ENCODE results near the gene ZCCHC9.

DNA sequence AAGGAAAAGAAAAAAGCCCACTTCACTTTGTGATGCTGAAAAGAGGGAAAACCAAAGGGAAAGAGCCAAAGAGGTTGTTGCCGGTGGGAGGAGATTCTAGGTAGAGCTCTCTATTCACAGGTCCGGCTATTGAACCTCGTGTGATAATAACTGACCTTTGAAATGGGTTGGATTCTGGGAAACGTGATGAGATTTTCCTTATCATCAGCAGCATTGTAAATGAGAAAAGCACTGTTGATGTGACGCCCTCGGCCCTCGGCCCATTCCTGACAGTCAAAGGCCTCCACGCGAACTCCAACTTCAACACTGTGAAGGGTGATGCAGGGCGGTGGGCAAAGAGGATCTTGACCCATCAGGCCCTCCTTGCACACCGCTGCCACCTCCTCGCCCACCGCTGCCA lies 43.3 kb downstream of the ZCCHC9 start:
- TF ChIP-seq, protein P1, sequence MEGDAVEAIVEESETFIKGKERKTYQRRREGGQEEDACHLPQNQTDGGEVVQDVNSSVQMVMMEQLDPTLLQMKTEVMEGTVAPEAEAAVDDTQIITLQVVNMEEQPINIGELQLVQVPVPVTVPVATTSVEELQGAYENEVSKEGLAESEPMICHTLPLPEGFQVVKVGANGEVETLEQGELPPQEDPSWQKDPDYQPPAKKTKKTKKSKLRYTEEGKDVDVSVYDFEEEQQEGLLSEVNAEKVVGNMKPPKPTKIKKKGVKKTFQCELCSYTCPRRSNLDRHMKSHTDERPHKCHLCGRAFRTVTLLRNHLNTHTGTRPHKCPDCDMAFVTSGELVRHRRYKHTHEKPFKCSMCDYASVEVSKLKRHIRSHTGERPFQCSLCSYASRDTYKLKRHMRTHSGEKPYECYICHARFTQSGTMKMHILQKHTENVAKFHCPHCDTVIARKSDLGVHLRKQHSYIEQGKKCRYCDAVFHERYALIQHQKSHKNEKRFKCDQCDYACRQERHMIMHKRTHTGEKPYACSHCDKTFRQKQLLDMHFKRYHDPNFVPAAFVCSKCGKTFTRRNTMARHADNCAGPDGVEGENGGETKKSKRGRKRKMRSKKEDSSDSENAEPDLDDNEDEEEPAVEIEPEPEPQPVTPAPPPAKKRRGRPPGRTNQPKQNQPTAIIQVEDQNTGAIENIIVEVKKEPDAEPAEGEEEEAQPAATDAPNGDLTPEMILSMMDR (conservative IDR thresholded peaks at IDR 0.05; ENCODE audit: low read depth, low read length): no peak
- TF ChIP-seq EZH2 (IDR thresholded peaks at IDR 0.05; ENCODE audit: borderline replicate concordance, low read depth, low read length, poor library complexity, severe bottlenecking): no peak
